ENCODE measurements around the gene FGD5.

FGD5 gene

GRCh38 chr3:14812196-14812790, 6.5 kb upstream of the FGD5 start:
- H3K4me3 ChIP-seq (ENCODE audit: low read length), result peak overlapping the region; percentile 33
- no peak overlapping the region for H3K9ac ChIP-seq (ENCODE audit: low read length)
- H3K36me3 ChIP-seq (ENCODE audit: control insufficient read depth, insufficient read depth, low read length), result no peaks in the 10 kb centered on the region
- no peaks in the 10 kb centered on the region for H3K4me1 ChIP-seq (ENCODE audit: control insufficient read depth, insufficient read depth, low read length)
- H3K27ac ChIP-seq (ENCODE audit: low read depth, low read length), result no peak overlapping the region
- peaks cover 3% of the 10 kb centered on the region for H3K27me3 ChIP-seq (ENCODE audit: control insufficient read depth, insufficient read depth, low read length)

GRCh38 chr3:14814411-14814871, 4.3 kb upstream of the FGD5 start:
- no peaks in the 10 kb centered on the region for H3K36me3 ChIP-seq (ENCODE audit: control insufficient read depth, insufficient read depth, low read length)
- H3K27ac ChIP-seq (ENCODE audit: low read depth, low read length), result no peak overlapping the region
- no peak overlapping the region for H3K4me3 ChIP-seq (ENCODE audit: low read length)
- no peaks in the 10 kb centered on the region for H3K4me1 ChIP-seq (ENCODE audit: control insufficient read depth, insufficient read depth, low read length)
- peaks cover 3% of the 10 kb centered on the region for H3K27me3 ChIP-seq (ENCODE audit: control insufficient read depth, insufficient read depth, low read length)
- H3K9ac ChIP-seq (ENCODE audit: low read length), result no peak overlapping the region

- H3K27me3 ChIP-seq (ENCODE audit: control insufficient read depth, insufficient read depth, low read length), result peaks cover 3% of the 10 kb centered on the region
- peaks cover 6% of the 10 kb centered on the region for H3K36me3 ChIP-seq (ENCODE audit: control insufficient read depth, insufficient read depth, low read length)
- H3K4me3 ChIP-seq (ENCODE audit: low read length), result no peak overlapping the region
- H3K9ac ChIP-seq (ENCODE audit: low read length), result no peak overlapping the region
- H3K27ac ChIP-seq (ENCODE audit: low read depth, low read length), result no peak overlapping the region
- H3K4me1 ChIP-seq (ENCODE audit: control insufficient read depth, insufficient read depth, low read length), result no peaks in the 10 kb centered on the region
Measured at GRCh38 chr3:14816359-14816758, 2.4 kb upstream of the FGD5 start.

- Histone ChIP-seq H3K36me3 (ENCODE audit: control insufficient read depth, insufficient read depth, low read length) (peaks cover 6% of the 10 kb centered on the region), H3K27me3 (ENCODE audit: control insufficient read depth, insufficient read depth, low read length) (no peaks in the 10 kb centered on the region), H3K4me1 (ENCODE audit: control insufficient read depth, insufficient read depth, low read length) (no peaks in the 10 kb centered on the region), H3K9ac (ENCODE audit: low read length) (no peak overlapping the region), H3K27ac (ENCODE audit: low read depth, low read length) (no peak overlapping the region), H3K4me3 (ENCODE audit: low read length) (no peak overlapping the region)
Measured at GRCh38 chr3:14819671-14820070, 909 bp downstream of the FGD5 start.

GRCh38 chr3:14820156-14820555, 1.4 kb downstream of the FGD5 start:
- no peaks in the 10 kb centered on the region for H3K4me1 ChIP-seq (ENCODE audit: control insufficient read depth, insufficient read depth, low read length)
- H3K27ac ChIP-seq (ENCODE audit: low read depth, low read length), result no peak overlapping the region
- no peak overlapping the region for H3K9ac ChIP-seq (ENCODE audit: low read length)

GRCh38 chr3:14821151-14821550, 2.4 kb downstream of the FGD5 start:
- no peak overlapping the region for H3K27ac ChIP-seq (ENCODE audit: low read depth, low read length)

More at GRCh38 chr3:14820156-14820555, 1.4 kb downstream of the FGD5 start:
- no peaks in the 10 kb centered on the region for H3K27me3 ChIP-seq (ENCODE audit: control insufficient read depth, insufficient read depth, low read length)
- H3K4me3 ChIP-seq (ENCODE audit: low read length), result no peak overlapping the region
- peaks cover 6% of the 10 kb centered on the region for H3K36me3 ChIP-seq (ENCODE audit: control insufficient read depth, insufficient read depth, low read length)

GRCh38 chr3:14822134-14822533, 3.4 kb downstream of the FGD5 start:
- H3K36me3 ChIP-seq (ENCODE audit: control insufficient read depth, insufficient read depth, low read length), result peaks cover 6% of the 10 kb centered on the region
- no peak overlapping the region for H3K9ac ChIP-seq (ENCODE audit: low read length)
- no peaks in the 10 kb centered on the region for H3K4me1 ChIP-seq (ENCODE audit: control insufficient read depth, insufficient read depth, low read length)
- no peak overlapping the region for H3K27ac ChIP-seq (ENCODE audit: low read depth, low read length)
- peaks cover 2% of the 10 kb centered on the region for H3K27me3 ChIP-seq (ENCODE audit: control insufficient read depth, insufficient read depth, low read length)
- no peak overlapping the region for H3K4me3 ChIP-seq (ENCODE audit: low read length)

More at GRCh38 chr3:14821151-14821550, 2.4 kb downstream of the FGD5 start:
- Histone ChIP-seq H3K9ac (ENCODE audit: low read length) (no peak overlapping the region), H3K4me3 (ENCODE audit: low read length) (no peak overlapping the region), H3K36me3 (ENCODE audit: control insufficient read depth, insufficient read depth, low read length) (peaks cover 6% of the 10 kb centered on the region), H3K4me1 (ENCODE audit: control insufficient read depth, insufficient read depth, low read length) (no peaks in the 10 kb centered on the region), H3K27me3 (ENCODE audit: control insufficient read depth, insufficient read depth, low read length) (no peaks in the 10 kb centered on the region)

DNA sequence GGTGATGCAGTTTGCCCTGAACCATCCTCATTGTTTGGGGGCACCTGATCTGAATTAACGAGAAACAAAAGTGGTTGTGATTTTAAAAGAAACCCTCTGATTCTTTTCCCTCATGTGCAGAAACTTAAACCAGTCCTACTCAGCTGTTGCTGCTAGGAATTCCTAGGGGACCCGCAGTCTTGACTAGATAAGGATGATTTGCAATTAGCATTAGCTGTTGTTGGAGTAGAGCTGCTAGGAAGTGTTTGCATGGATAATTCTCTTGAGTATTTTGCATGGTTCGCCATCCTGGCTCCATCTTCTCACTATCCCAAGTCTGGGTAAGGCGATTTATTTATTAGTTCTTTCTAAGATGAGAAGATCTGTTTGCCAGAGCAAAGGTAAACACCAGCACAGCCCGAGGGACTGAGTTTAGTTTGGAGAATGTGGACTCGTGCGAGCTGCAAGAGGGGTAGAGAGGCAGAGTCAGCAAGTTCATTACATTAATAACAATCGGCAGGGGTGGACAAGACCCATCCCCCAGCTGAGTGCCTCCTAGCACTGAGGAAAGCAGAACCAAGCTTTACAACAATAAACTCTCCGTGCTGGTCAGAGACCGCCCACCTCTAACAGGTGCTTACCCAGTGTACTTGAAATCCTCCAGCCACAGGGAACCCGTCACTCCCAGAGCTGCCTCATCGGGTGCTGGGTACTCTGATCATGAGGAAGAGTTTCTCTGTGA, 4.1 kb downstream of the FGD5 start:
- no peak overlapping the region for H3K9ac ChIP-seq (ENCODE audit: low read length)
- no peaks in the 10 kb centered on the region for H3K4me1 ChIP-seq (ENCODE audit: control insufficient read depth, insufficient read depth, low read length)
- H3K27ac ChIP-seq (ENCODE audit: low read depth, low read length), result no peak overlapping the region
- H3K4me3 ChIP-seq (ENCODE audit: low read length), result no peak overlapping the region
- H3K27me3 ChIP-seq (ENCODE audit: control insufficient read depth, insufficient read depth, low read length), result peaks cover 2% of the 10 kb centered on the region
- H3K36me3 ChIP-seq (ENCODE audit: control insufficient read depth, insufficient read depth, low read length), result peaks cover 6% of the 10 kb centered on the region

DNA sequence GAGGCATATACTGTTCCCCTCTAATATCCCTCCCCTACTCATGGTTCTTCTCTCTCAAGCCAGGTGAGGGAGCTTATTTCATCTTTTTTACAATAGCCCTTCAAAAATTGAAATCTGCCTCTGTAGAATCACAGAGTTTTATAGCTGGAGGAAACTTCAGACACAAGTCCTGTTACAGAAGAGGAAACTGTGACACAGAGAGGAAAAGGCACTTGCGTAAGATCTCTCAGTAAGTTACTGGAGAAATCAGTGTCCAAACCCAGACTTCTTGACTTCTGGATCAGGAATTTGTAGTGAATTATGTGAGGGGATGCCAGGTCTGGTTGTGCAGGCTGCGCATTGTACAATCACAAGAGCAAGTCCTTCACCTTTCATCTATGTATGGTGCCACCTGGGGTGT, 4.6 kb downstream of the FGD5 start:
- Histone ChIP-seq H3K36me3 (ENCODE audit: control insufficient read depth, insufficient read depth, low read length) (peaks cover 6% of the 10 kb centered on the region), H3K9ac (ENCODE audit: low read length) (no peak overlapping the region), H3K4me3 (ENCODE audit: low read length) (no peak overlapping the region), H3K4me1 (ENCODE audit: control insufficient read depth, insufficient read depth, low read length) (no peaks in the 10 kb centered on the region), H3K27me3 (ENCODE audit: control insufficient read depth, insufficient read depth, low read length) (peaks cover 2% of the 10 kb centered on the region), H3K27ac (ENCODE audit: low read depth, low read length) (no peak overlapping the region)

- no peak overlapping the region for H3K9ac ChIP-seq (ENCODE audit: low read length)
- no peak overlapping the region for H3K27ac ChIP-seq (ENCODE audit: low read depth, low read length)
- peaks cover 6% of the 10 kb centered on the region for H3K36me3 ChIP-seq (ENCODE audit: control insufficient read depth, insufficient read depth, low read length)
- H3K4me3 ChIP-seq (ENCODE audit: low read length), result no peak overlapping the region
- H3K27me3 ChIP-seq (ENCODE audit: control insufficient read depth, insufficient read depth, low read length), result peaks cover 2% of the 10 kb centered on the region
- no peaks in the 10 kb centered on the region for H3K4me1 ChIP-seq (ENCODE audit: control insufficient read depth, insufficient read depth, low read length)
Measured at GRCh38 chr3:14823910-14824629, 5.3 kb downstream of the FGD5 start.

DNA sequence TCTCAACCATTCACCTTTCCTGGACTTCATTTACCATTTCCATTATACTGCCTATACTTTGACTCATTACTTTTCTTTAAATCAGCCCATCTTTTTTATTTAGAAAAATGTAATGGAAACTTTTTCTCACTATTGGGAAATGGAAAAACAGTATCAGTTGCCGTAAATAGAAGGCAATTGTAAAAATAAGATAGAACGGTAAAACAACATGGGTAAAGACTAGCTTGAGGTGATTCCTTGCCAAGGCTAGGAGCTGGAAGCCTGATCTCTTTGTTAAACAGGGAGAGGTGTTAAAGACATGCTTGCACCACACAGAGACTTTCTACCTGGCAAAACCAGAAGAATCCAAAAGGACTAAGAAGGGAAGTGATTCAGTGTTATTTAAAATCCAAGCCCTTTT, 5.9 kb downstream of the FGD5 start:
- peaks cover 4% of the 10 kb centered on the region for H3K4me1 ChIP-seq (ENCODE audit: control insufficient read depth, insufficient read depth, low read length)
- no peak overlapping the region for H3K4me3 ChIP-seq (ENCODE audit: low read length)
- H3K27me3 ChIP-seq (ENCODE audit: control insufficient read depth, insufficient read depth, low read length), result peaks cover 2% of the 10 kb centered on the region
- H3K9ac ChIP-seq (ENCODE audit: low read length), result no peak overlapping the region
- H3K36me3 ChIP-seq (ENCODE audit: control insufficient read depth, insufficient read depth, low read length), result peaks cover 5% of the 10 kb centered on the region
- H3K27ac ChIP-seq (ENCODE audit: low read depth, low read length), result no peak overlapping the region

GRCh38 chr3:14826069-14826468, 7.3 kb downstream of the FGD5 start:
- Histone ChIP-seq H3K27me3 (ENCODE audit: control insufficient read depth, insufficient read depth, low read length) (peaks cover 2% of the 10 kb centered on the region), H3K9ac (ENCODE audit: low read length) (no peak overlapping the region), H3K27ac (ENCODE audit: low read depth, low read length) (no peak overlapping the region), H3K4me3 (ENCODE audit: low read length) (no peak overlapping the region), H3K36me3 (ENCODE audit: control insufficient read depth, insufficient read depth, low read length) (no peaks in the 10 kb centered on the region), H3K4me1 (ENCODE audit: control insufficient read depth, insufficient read depth, low read length) (peaks cover 7% of the 10 kb centered on the region)
